Loucy (cell line): ENCODE measurements around the gene ADGRL1.

Experiments used
- H2AFZ ChIP-seq: fragments of 200-600 bp; sonication (generic); 2 replicates; pipeline ENCODE4 v1.6.0; 2016; ENCODE audit warnings: antibody characterized with exemption, mild to moderate bottlenecking, low read length, moderate library complexity
- H3F3A ChIP-seq: fragments of 200-600 bp; 2 replicates; pipeline ENCODE4 v1.6.0; 2016; ENCODE audit warnings: antibody characterized with exemption, low read depth, mild to moderate bottlenecking
- H3K27me3 ChIP-seq: fragments of 200-600 bp; sonication (generic); 2 replicates; pipeline ENCODE4 v1.6.1; 2014; ENCODE audit warnings: low read length, mild to moderate bottlenecking; ENCODE audit not compliant: insufficient read depth, poor library complexity, severe bottlenecking
- H3K36me3 ChIP-seq: fragments of 200-600 bp; sonication (generic); 2 replicates; pipeline ENCODE4 v1.6.1; 2016; ENCODE audit warnings: low read length; ENCODE audit not compliant: insufficient read depth
- H3K4me1 ChIP-seq: fragments of 200-600 bp; sonication (generic); 2 replicates; pipeline ENCODE4 v1.5.1; 2014; ENCODE audit warnings: low read length, mild to moderate bottlenecking; ENCODE audit not compliant: insufficient read depth, poor library complexity, severe bottlenecking
- H3K4me2 ChIP-seq: fragments of 200-600 bp; sonication (generic); 2 replicates; pipeline ENCODE4 v1.6.0; 2014; ENCODE audit warnings: antibody characterized with exemption, low read length, low read depth, mild to moderate bottlenecking; ENCODE audit not compliant: poor library complexity, severe bottlenecking
- H3K4me3 ChIP-seq: fragments of 200-600 bp; sonication (generic); 2 replicates; pipeline ENCODE4 v1.5.1; 2014; ENCODE audit warnings: low read length, mild to moderate bottlenecking, mixed read lengths; ENCODE audit not compliant: poor library complexity, severe bottlenecking
- H3K79me2 ChIP-seq: fragments of 200-600 bp; sonication (generic); 2 replicates; pipeline ENCODE4 v1.6.1; 2014; ENCODE audit warnings: low read length; ENCODE audit not compliant: insufficient read depth
- H3K9ac ChIP-seq: fragments of 200-600 bp; sonication (generic); 2 replicates; pipeline ENCODE4 v1.6.0; 2014; ENCODE audit warnings: mild to moderate bottlenecking, low read depth, low read length, moderate library complexity; ENCODE audit not compliant: poor library complexity, severe bottlenecking
- H3K9me2 ChIP-seq: fragments of 200-600 bp; sonication (generic); replicated peaks from 2 replicates; pipeline ENCODE4 v1.6.1; 2016; ENCODE audit warnings: low read depth, low read length, mixed read lengths
- H3K9me3 ChIP-seq: fragments of 200-600 bp; sonication (generic); 2 replicates; pipeline ENCODE4 v1.6.1; 2014; ENCODE audit warnings: mild to moderate bottlenecking, antibody characterized with exemption, low read length, low read depth; ENCODE audit not compliant: insufficient read depth
- H4K20me1 ChIP-seq: fragments of 200-600 bp; sonication (generic); 2 replicates; pipeline ENCODE4 v1.6.0; 2014; ENCODE audit warnings: antibody characterized with exemption, low read length, mild to moderate bottlenecking; ENCODE audit not compliant: insufficient read depth, poor library complexity, severe bottlenecking
- CTCF ChIP-seq: fragments of 200-600 bp; sonication (generic); conservative IDR thresholded peaks from 2 replicates; pipeline ENCODE4 v1.5.1; 2014; ENCODE audit warnings: mild to moderate bottlenecking, antibody characterized with exemption, low read length
- EZH2phosphoT487 ChIP-seq: fragments of 200-600 bp; IDR thresholded peaks from 2 replicates; pipeline ENCODE4 v1.6.1; 2018; ENCODE audit warnings: antibody characterized with exemption, mild to moderate bottlenecking, moderate library complexity, borderline replicate concordance

The ADGRL1 gene

GRCh38 chr19:14164082-14164481 lies 41.9 kb downstream of the ADGRL1 start:
- TF ChIP-seq CTCF (no peak), EZH2phosphoT487 (no peak)
- H3F3A ChIP-seq: no peaks in the 10 kb centered on the region
- no peaks in the 10 kb centered on the region for H3K27me3 ChIP-seq
- no peaks in the 10 kb centered on the region for H4K20me1 ChIP-seq
- H3K9me2 ChIP-seq: no peaks in the 10 kb centered on the region
- no peaks in the 10 kb centered on the region for H3K4me1 ChIP-seq
- H3K9me3 ChIP-seq: no peaks in the 10 kb centered on the region
- H3K79me2 ChIP-seq: no peaks in the 10 kb centered on the region
- peaks cover 24% of the 10 kb centered on the region; the same call in 1 of the 2 replicates for H3K36me3 ChIP-seq
- H3K4me2 ChIP-seq: no peak overlapping the region
- no peak overlapping the region for H2AFZ ChIP-seq
- H3K4me3 ChIP-seq: no peak overlapping the region
- H3K9ac ChIP-seq: no peak overlapping the region

GRCh38 chr19:14162871-14163297 lies 43.1 kb downstream of the ADGRL1 start:
- TF ChIP-seq CTCF (no peak), EZH2phosphoT487 (no peak)
- no peaks in the 10 kb centered on the region for H4K20me1 ChIP-seq

GRCh38 chr19:14161305-14161704 lies 44.7 kb downstream of the ADGRL1 start:
- Histone ChIP-seq H3K4me2 (no peak overlapping the region), H3K4me3 (no peak overlapping the region), H4K20me1 (no peaks in the 10 kb centered on the region), H3F3A (no peaks in the 10 kb centered on the region), H3K27me3 (no peaks in the 10 kb centered on the region), H3K4me1 (no peaks in the 10 kb centered on the region), H3K9me3 (no peaks in the 10 kb centered on the region), H3K79me2 (no peaks in the 10 kb centered on the region), H3K9ac (no peak overlapping the region), H2AFZ (no peak overlapping the region), H3K36me3 (peaks cover 26% of the 10 kb centered on the region; the same call in 1 of the 2 replicates), H3K9me2 (no peaks in the 10 kb centered on the region)
- TF ChIP-seq CTCF: no peak
- TF ChIP-seq EZH2phosphoT487: no peak

More at GRCh38 chr19:14162871-14163297, 43.1 kb downstream of the ADGRL1 start:
- Histone ChIP-seq H3K9me2 (no peaks in the 10 kb centered on the region), H3K36me3 (peaks cover 18% of the 10 kb centered on the region; the same call in 1 of the 2 replicates), H2AFZ (no peak overlapping the region), H3K4me3 (no peak overlapping the region), H3K79me2 (no peaks in the 10 kb centered on the region), H3K27me3 (no peaks in the 10 kb centered on the region), H3K4me2 (no peak overlapping the region), H3K9ac (no peak overlapping the region), H3K9me3 (no peaks in the 10 kb centered on the region), H3K4me1 (no peaks in the 10 kb centered on the region), H3F3A (no peaks in the 10 kb centered on the region)
